ENCODE results near the gene MAD1L1.

DNA sequence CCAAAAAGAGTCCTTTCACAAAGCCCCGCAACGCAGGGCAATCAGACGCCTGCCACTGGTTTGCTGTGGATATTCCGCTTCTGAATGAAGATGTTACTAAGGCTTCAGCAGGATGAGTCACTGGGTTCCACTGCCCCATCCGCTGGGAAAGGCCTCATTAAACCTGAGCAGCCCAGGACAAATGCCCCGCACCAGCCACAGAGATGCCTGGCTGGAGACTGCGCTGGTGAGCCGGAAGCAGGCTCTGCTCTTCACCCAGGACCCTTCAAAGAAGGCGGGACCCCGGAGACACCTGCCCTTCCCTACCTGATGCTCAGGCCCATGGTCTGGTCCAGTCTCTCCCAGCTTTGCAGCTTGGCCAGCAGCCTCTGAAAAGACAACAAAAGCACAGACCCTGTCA, 19.8 kb downstream of the MAD1L1 start:
- TF ChIP-seq, protein P1, sequence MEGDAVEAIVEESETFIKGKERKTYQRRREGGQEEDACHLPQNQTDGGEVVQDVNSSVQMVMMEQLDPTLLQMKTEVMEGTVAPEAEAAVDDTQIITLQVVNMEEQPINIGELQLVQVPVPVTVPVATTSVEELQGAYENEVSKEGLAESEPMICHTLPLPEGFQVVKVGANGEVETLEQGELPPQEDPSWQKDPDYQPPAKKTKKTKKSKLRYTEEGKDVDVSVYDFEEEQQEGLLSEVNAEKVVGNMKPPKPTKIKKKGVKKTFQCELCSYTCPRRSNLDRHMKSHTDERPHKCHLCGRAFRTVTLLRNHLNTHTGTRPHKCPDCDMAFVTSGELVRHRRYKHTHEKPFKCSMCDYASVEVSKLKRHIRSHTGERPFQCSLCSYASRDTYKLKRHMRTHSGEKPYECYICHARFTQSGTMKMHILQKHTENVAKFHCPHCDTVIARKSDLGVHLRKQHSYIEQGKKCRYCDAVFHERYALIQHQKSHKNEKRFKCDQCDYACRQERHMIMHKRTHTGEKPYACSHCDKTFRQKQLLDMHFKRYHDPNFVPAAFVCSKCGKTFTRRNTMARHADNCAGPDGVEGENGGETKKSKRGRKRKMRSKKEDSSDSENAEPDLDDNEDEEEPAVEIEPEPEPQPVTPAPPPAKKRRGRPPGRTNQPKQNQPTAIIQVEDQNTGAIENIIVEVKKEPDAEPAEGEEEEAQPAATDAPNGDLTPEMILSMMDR (IDR thresholded peaks at IDR 0.05; ENCODE audit: extremely low read depth in 1 of 2, insufficient read depth in 1 of 2, low read depth in 1 of 2, low read length in 2 of 2), result no peak
- no peak for TF ChIP-seq POLR2A (IDR thresholded peaks at IDR 0.05; ENCODE audit: low read depth, low read length)
- TF ChIP-seq POLR2AphosphoS5 (IDR thresholded peaks at IDR 0.05; ENCODE audit: insufficient read depth, low read depth, low read length), result no peak
- TF ChIP-seq, protein P2, sequence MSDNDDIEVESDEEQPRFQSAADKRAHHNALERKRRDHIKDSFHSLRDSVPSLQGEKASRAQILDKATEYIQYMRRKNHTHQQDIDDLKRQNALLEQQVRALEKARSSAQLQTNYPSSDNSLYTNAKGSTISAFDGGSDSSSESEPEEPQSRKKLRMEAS (IDR thresholded peaks at IDR 0.05; ENCODE audit: insufficient read depth, insufficient read length), result no peak
- TF ChIP-seq EZH2 (IDR thresholded peaks at IDR 0.05; ENCODE audit: borderline replicate concordance, low read depth, low read length, severe bottlenecking), result no peak
- no peak for TF ChIP-seq JUN (IDR thresholded peaks at IDR 0.05; ENCODE audit: borderline replicate concordance, insufficient read depth, insufficient read length, low read depth)
- no peak for TF ChIP-seq FOS (IDR thresholded peaks at IDR 0.05; ENCODE audit: borderline replicate concordance, insufficient read depth, low read length)
- no peak for TF ChIP-seq MYC (IDR thresholded peaks at IDR 0.05; ENCODE audit: low read depth, low read length)
- TF ChIP-seq GATA2 (IDR thresholded peaks at IDR 0.05; ENCODE audit: insufficient read depth, insufficient read length, low read depth, low read length), result no peak
